Kidney epithelial cell (primary cell): ENCODE data around the gene FOXP1. TPM values are rescaled to one million over a fixed set of nuclear protein-coding genes. Genes with fewer than 3 reads are reported as not detected.

ENCODE experiments used
- DNase-seq: peaks from one replicate; pipeline ENCODE4 v3.0.0-alpha.2; 2010; ENCODE audit warnings: low read depth
- H3K27me3 ChIP-seq: 2 replicates; pipeline ENCODE4 v1.6.0; 2011; ENCODE audit warnings: low read length; ENCODE audit not compliant: control insufficient read depth, insufficient read depth
- H3K36me3 ChIP-seq: 2 replicates; pipeline ENCODE4 v1.5.1; 2011; ENCODE audit warnings: low read length; ENCODE audit not compliant: control insufficient read depth, insufficient read depth
- H3K4me3 ChIP-seq: 2 replicates; pipeline ENCODE4 v1.5.1; 2011; ENCODE audit warnings: low read depth, mild to moderate bottlenecking, control low read depth, low read length
- total RNA-seq: library from RNA; depleted of rRNA; stranded (reverse); fragments of >200 nt; gene quantifications from 2 replicates; pipeline ENCODE4 v1.2.3, GENCODE V29; 2015
- TF ChIP-seq, protein P1 (sequence below): IDR thresholded peaks from 2 replicates; pipeline ENCODE4 v1.5.1; 2011; ENCODE audit warnings: mild to moderate bottlenecking, moderate library complexity, low read length, control low read depth, inconsistent platforms; ENCODE audit not compliant: insufficient read depth, poor library complexity, severe bottlenecking

Gene FOXP1
- total RNA-seq, 1 donor from 2014 or later, result 75.0 TPM

DNA sequence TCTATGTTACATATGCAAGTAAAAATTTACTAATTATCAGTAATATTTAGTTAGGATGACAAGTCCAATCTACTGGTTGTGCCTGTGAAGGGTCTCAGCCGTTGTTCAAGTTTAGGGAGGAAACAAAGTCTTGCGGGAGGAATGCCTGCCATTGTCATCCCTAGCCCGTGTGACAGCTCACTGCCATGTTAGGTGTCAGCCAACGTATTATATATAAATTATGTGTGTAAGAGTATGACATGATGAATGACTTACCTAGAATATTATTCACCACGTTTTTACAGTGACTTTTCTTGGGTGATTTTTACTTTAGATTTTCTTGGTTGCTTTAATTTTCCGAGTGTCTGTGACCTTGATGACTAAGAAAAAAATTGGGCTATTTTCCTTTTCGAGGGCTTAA, 656.7 kb downstream of the FOXP1 start:
- TF ChIP-seq, protein P1, sequence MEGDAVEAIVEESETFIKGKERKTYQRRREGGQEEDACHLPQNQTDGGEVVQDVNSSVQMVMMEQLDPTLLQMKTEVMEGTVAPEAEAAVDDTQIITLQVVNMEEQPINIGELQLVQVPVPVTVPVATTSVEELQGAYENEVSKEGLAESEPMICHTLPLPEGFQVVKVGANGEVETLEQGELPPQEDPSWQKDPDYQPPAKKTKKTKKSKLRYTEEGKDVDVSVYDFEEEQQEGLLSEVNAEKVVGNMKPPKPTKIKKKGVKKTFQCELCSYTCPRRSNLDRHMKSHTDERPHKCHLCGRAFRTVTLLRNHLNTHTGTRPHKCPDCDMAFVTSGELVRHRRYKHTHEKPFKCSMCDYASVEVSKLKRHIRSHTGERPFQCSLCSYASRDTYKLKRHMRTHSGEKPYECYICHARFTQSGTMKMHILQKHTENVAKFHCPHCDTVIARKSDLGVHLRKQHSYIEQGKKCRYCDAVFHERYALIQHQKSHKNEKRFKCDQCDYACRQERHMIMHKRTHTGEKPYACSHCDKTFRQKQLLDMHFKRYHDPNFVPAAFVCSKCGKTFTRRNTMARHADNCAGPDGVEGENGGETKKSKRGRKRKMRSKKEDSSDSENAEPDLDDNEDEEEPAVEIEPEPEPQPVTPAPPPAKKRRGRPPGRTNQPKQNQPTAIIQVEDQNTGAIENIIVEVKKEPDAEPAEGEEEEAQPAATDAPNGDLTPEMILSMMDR, result no peak
- no peak for DNase-seq
- no peak overlapping the region for H3K4me3 ChIP-seq
- H3K36me3 ChIP-seq, result no peaks in the 10 kb centered on the region
- no peaks in the 10 kb centered on the region for H3K27me3 ChIP-seq

- no peaks in the 10 kb centered on the region for H3K27me3 ChIP-seq
- TF ChIP-seq, protein P1, result no peak
- no peaks in the 10 kb centered on the region for H3K36me3 ChIP-seq
- no peak overlapping the region for H3K4me3 ChIP-seq
- DNase-seq, result no peak
Measured at GRCh38 chr3:70919661-70920060, 663.9 kb downstream of the FOXP1 start.

- TF ChIP-seq, protein P1, result no peak
Measured at GRCh38 chr3:70919091-70919490, 664.4 kb downstream of the FOXP1 start.

DNA sequence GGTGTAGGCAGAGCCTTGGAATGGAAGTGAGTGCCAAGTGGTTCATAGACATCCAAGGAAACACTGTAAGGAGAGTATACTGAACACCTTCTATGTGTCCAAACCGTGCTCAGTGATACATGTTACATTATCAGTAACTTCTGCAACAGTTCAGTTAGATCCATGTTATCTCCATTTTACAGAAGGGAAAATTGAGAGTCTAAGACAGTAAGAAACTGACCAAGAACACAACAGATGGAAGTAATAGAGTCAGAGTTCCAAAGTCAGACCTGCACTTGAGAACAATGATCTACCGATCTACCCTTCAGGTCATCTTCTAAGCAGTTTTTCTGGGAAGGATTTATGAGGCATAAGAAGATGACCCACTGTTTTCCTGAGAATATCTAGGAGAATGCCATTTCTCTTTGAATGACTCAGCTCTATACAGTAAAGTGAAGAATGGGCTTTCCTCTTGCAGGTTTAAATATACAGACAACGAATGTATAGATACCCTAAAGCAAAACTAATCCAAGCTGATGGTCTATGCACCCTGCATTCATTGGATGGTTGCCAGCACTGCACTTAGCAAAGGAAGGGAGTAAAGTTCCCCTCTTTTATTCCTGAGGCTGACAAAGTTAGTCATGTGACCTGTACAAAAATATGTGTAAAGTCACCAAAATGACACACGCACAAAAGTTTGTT, 667.0 kb downstream of the FOXP1 start:
- H3K4me3 ChIP-seq, result no peak overlapping the region
- H3K27me3 ChIP-seq, result no peaks in the 10 kb centered on the region
- no peaks in the 10 kb centered on the region for H3K36me3 ChIP-seq
- TF ChIP-seq, protein P1, result no peak
- no peak for DNase-seq

More at GRCh38 chr3:70919091-70919490, 664.4 kb downstream of the FOXP1 start:
- no peaks in the 10 kb centered on the region for H3K27me3 ChIP-seq
- no peaks in the 10 kb centered on the region for H3K36me3 ChIP-seq
- no peak for DNase-seq
- H3K4me3 ChIP-seq, result no peak overlapping the region

DNA sequence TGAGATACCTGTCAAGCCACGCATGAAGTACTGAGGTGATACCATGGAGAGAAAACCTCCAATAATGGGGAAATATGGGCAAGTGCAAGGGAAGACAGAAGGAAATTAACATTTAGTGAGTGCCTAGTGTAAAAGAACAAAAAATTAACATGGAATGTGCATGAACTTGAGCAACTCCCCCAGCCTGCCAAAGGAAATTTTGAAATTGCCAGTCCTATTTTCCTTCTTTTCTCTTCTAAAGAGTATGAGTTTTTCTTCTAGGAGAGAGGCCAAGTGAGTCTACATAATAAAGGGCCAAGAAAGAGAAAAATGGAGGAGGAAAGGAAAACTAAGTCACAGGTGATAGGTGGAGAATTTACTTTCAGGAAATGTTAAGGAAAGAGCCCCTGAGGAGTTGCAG, 668.7 kb downstream of the FOXP1 start:
- no peak overlapping the region for H3K4me3 ChIP-seq
- no peaks in the 10 kb centered on the region for H3K36me3 ChIP-seq
- no peak for DNase-seq
- H3K27me3 ChIP-seq, result no peaks in the 10 kb centered on the region
- TF ChIP-seq, protein P1, result no peak

- TF ChIP-seq, protein P1, result no peak
- no peaks in the 10 kb centered on the region for H3K36me3 ChIP-seq
- no peak overlapping the region for H3K4me3 ChIP-seq
- DNase-seq, result no peak
- no peaks in the 10 kb centered on the region for H3K27me3 ChIP-seq
Measured at GRCh38 chr3:70911719-70912118, 671.8 kb downstream of the FOXP1 start.
